Epithelial cell of prostate (primary cell): ENCODE measurements around the gene PRR5.

Experiments used
- DNase-seq: peaks from one replicate; pipeline ENCODE4 v3.0.0-alpha.2; 2011; ENCODE audit warnings: low read depth, low spot score
- H3K27ac ChIP-seq: fragments of 450-650 bp; 2 replicates; pipeline ENCODE4 v1.5.1; 2017; ENCODE audit warnings: mild to moderate bottlenecking

The PRR5 gene

DNA sequence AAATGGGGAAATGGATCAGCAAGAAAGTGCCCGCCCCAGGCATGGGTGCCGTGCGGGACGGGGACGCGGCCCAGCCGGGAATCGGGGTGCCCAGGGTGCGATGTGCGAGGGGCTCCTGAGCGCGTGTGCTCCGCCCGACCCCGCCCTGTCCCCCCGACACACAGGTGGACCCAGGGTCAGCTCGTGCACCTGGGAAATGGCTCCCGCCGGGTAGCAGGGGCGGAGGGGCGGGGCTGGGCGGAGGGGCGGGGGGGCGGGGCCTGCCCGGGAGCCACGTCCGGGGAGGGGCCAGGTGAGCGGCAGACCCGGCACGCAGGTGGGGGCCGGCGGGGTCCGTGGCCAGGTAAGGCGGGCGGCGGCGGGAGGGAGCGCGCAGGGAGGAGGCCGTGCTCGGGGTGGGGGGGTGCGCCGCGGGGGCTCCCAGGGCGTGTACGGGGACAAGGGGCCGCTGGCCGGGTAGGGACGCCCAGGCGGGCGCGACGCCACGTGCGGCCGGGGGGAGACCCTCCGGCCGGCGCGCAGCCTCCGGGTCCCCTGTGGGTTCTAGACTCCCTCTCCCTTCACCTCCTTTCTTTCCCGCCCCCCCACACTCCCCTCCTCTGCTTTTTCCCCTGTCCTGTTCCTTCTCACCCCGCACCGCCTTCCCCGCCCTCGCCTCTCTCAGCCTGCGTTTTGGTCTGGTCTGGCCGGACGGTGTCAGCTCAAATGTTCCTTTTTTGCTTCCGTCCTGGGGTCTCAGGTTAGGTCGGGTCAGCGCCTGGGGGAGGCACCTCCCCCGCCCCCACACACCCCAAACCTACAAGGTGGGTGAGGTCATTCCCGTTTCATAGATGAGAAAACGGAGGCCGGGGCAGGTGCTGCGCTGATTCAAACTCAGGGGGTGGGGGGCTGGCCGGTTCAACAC is 50.5 kb downstream of the PRR5 start, which contains the start of gene ARHGAP8:
Gene ARHGAP8, plus strand, starts transcription at position 291 of the 904 bp plus-strand sequence. CDS start 33,953 bp downstream, outside the sequence.
- no peak for DNase-seq
- H3K27ac ChIP-seq: peak within 1 kb of the TSS; percentile 70

DNA sequence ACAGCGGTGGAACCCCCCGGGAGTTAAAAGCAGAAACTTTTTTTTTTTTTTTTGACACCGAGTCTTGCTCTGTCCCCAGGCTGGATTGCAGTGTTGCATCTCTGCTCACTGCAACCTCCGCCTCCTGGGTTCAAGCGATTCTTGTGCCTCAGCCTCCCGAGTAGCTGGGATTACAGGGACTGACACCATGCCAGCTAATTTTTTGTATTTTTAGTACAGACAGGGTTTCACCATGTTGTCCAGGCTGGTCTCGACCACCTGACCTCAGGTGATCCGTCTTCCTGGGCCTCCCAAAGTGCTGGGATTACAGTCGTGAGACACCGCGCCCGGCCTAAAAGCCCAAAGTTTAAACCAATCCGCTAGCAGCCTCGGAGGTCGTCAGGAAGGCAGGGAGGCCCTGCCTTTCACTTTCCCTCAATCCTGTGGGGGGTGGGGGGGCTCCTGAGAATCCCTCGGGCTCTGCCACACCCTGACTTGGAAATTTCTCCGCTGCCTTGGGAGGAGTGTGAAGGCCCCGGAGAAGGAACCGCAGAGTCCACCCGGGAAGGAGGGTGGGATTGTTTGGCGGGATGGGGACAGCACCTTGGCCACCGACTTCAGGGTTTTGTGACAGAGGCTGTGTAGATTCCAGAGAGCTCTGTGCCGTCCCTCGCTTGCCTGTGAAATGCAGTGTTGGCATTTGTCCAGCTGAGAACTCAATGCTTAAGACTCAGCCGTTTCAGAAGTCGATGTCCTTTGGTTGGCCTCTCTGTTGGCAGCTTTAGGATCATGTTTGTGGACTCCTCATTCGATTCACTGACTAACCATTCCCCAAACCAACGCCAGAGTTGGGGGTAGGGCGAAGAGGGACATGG is 51.4 kb downstream of the PRR5 start:
- DNase-seq: peak; percentile 36
- H3K27ac ChIP-seq: peak overlapping the region; percentile 70

DNA sequence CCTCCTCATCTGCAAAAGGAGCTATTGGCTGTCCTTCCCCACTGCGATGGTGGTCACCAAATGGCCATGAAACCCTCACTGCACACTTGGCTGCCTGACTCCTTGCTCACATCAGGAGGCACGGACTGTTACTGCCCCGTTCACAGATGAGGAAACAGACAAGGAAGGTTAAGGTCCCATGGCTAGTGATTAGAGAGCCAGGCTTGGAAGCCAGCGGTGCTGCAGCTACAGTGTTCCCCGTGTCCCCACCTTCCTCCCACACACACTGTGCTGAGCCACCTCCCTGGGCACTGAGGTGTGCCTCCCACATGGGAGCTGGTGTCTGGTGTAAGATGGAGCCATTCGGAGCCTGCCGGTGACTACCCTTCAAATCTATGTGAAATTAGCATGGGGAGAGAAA is 53.0 kb downstream of the PRR5 start:
- no peak for DNase-seq
- H3K27ac ChIP-seq: peak overlapping the region; percentile 70

DNA sequence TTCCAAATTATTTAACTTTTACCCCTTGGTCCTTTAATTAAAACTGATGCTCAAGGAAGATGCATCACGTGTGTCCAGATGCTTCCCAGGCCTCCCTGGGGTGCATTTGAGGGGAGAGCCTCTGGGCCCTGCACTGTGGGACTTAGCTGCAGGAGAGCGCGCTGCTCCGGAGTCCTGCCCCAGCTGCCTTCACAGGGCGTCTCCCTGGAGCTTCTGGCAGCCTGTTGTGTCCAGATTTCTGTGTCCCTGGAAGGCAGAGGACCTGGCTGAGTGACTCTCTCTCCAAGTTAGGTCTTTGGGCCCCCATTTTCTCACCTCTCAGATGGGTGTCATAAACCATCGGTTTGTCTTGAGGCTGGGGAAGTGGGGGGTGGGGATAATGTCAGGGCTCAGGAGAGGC is 53.4 kb downstream of the PRR5 start:
- peak overlapping the region; percentile 70 for H3K27ac ChIP-seq
- DNase-seq: no peak

DNA sequence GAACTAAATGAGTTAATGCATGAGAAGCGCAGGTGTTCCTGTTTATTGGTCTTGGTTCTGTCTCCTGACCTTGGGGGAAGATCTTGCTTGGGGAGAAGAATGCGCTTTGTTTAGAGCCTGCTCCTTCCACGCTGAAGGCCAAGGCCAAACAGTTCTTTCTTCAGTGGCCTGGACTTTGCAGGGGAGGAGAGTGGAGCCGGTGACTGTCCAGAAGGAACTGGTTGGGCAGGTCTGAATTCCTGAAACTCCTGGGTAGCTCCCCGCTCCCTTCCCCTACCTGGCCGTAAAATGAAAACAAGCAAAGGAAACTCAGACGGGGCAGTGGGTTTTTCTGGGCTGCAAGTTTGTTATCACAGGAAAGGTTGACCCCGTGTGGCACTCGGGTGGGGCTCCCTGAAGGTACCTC is 54.0 kb downstream of the PRR5 start:
- DNase-seq: peak; percentile 54
- peak overlapping the region; percentile 70 for H3K27ac ChIP-seq

DNA sequence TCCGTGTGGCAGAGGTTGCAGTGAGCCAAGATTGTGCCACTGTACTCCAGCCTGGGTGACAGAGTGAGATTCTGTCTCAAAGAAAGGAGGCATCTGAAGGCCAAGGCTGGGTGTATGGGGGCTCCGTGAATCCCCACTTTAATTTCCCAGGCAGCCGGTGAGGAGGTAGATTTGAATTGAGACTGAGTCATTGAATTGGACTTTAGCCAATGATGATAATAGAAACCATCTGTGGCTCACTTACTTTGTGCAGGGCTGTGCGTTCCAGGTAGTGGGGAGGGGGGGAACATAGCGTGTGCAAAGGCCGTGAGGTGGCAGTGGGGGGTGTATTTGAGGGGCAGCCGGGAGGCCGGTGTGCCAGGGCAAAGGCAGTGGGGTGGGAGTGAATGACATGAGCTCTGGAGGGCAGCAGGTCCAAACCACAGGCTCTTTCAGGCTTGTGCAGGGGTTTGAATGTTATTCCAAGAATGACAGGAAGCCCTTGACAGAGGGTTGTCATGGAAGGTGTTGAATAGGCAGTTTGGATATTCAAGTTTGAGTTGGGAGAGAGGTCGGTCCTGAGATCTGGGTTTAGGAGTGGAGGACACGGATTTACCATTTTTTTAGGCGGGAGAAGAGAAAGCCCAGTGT is 56.5 kb downstream of the PRR5 start:
- DNase-seq: no peak
- H3K27ac ChIP-seq: no peak overlapping the region

DNA sequence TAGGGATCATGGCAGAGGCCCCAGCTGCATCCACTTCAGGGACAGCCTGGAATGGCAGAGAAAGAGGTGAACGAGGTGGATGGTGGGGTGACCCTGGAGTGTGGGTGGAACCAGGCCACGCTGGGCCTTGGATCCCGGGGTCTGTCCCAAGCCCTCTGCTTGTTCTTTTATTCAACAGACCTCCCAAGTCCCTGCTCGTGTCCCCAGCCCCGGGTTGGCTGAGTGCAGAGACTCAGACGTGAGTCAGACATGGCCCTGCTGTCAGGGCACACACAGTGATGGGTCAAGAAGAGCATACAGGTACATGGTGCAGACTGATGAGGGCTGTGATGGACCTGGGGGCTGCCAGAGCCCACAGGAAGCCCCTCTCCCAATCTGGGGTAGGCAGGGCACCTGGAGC is 57.0 kb downstream of the PRR5 start:
- no peak overlapping the region for H3K27ac ChIP-seq
- DNase-seq: no peak

DNA sequence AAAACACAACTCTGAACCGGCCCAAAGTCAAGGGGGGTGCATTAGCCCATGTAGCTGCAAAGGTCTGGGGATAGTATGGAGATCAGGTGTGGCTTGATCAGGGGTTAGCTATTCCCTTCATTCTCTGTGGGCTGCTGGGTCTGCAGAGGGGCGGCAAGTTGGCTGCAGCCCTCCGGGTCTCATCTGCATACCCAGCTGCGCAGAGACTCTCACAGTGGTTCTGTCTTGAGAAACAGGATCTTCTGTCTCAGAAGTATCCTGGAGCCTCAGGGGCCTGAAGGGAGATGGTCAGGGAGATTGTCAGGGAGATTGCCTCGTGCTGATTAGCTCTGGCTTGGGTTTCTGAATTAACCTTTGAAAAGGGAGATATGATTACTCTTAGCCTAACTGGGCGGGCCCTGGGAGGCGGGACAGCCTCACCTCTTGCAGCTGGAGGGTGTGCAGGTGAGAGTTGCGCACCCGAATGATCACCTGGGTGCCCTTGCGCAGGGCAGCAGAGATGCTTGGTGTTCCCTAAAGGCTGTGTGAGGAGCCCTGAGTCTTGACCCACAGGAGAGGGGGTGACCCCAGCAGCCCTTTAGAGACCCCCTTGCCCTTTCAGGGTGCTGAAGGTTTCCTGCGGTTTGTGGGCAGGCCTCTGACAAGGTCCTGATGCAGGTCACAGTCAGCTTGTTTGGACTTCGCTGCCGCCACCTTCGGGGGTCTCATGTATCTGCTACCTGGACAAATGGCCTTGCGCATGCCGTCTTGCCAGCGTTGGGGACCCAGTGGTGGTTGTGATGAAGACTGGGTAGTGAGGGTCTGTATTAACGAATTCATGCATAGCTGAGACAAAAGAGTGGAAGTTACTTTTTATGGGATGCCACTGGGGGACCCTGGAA is 57.7 kb downstream of the PRR5 start:
- H3K27ac ChIP-seq: no peak overlapping the region
- no peak for DNase-seq

DNA sequence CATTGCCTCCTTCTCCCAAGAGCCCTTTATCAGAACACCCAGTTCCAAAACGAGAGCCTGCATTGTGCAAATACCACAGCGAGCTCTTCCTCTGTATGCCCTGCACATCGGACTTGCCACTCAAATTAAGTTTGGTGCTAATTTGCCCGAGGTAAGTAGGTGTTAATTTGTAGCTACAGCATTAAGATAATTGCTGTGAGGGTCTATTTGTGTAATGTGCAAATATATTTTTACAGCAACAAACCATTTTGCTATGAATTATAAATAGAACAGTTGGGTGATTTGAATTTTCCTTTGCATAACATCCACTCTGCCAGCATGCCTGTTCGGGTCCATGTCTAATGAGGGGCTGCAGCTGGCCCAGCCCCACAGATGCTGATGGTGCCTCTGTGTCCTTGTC is 58.5 kb downstream of the PRR5 start:
- DNase-seq: no peak
- H3K27ac ChIP-seq: no peak overlapping the region

DNA sequence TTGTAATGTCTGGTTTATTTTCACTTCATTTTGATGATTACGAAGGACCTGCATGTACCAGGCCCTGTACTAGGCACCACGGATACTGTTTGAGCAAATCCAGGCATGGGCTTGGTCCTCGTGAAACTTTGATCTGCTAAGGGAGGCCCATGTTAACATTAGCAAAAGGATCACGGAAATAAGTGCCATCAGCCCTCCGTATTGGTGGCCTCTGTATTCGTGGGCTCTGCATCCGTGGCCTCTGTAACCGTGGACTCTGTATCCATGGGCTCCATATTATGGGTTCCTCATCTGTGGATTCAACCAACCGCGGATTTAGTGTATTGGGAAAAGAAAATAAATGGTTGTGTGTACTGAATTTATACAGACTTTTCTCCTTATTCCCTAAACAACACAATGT is 59.0 kb downstream of the PRR5 start:
- H3K27ac ChIP-seq: no peak overlapping the region

DNA sequence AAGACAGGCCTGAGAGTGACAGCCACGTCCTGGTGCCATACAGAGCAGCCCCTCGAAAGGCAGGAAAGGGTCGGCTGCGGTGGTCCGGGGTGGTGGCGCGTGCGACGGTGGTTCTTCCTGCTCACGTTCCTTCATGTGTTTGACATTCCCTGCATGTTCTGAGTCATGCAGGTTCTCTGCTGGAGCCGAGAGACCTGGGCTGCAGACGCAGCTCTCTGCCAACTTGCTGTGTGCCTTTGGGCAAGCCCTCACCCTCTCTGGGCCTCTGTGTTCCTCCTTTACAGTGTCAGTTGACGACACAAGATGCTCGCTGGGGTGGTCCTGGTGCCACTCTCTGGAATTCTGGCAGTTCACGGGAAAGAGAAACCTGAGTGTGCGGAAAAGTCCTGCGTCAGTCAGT is 62.4 kb downstream of the PRR5 start:
- DNase-seq: no peak
- no peak overlapping the region for H3K27ac ChIP-seq

More for the DNA sequence above, 59.0 kb downstream of the PRR5 start:
- no peak for DNase-seq

DNA sequence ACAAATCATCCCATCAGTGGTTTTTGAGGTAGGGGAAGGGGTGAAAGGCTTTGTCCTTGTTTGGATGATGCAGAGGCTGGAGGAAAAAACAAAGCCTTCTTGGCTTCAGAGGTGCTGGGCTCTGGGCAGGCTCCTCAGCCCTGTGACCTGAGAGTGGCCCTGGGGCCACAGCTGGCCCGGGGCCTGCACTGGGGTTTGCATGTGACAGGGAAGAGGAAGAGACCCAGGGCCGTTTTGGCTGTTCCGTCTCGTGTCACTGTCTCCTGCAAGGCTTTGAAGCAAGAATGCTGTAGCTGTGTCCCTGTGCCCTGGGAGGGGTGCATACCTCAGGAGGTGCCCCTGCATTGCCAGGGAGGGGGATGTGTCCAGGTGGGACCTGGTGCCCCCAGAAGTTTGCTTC is 63.0 kb downstream of the PRR5 start:
- H3K27ac ChIP-seq: no peak overlapping the region
- DNase-seq: no peak

DNA sequence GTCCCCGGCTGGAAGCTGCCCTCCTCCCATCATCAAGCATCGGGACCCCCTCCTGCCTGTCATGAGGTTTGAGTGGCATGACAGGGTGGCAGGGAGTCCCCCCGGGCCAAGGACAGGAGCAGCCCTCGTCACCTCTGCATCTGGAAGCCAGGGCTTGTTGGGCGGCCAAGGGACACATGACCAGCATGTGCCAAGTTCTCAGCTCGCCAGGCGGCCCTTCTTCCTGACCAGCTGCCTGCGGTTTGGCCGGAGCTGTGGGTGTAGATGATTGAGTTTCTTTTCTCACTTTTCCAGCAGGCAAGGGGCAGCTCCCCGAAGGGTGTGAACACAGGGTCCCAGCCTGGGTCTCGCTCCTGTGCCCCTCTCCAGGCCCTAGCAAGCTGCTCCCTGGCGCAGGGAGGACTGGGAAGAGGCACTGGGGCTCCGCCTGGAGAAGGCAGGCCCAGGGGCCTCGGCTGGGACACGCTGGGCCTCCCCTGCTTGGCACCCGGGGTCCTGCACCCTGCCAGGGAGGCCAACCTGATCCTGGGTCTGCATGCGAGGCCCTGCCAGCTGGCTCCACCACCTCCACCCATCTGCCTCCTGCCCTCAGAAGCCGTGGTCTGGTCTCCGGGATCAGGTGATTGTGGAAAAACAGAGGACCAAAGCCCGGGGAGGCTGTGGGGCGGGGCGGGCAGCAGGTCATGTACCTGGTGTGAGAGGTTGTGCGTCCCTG is 63.7 kb downstream of the PRR5 start:
- H3K27ac ChIP-seq: no peak overlapping the region
- no peak for DNase-seq

DNA sequence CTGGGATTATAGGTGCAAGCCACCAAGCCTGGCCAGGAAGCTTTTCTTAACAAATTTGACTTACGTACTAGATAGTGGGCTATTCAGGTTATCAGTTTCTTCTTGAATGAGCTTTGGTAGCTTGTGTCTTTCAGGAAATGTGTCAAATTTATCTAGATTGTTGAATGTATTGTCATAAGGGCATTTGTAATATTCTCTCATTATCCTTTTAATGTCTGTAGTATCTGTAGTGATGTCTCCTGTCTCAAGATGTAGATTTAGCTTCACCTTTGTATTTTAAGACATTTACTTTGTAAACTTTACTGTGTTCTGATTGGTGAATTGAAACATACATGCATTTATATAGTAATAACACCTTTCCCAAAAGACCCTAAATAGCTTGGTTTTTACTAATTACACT is 71.1 kb downstream of the PRR5 start:
- H3K27ac ChIP-seq: no peak overlapping the region
- DNase-seq: no peak

DNA sequence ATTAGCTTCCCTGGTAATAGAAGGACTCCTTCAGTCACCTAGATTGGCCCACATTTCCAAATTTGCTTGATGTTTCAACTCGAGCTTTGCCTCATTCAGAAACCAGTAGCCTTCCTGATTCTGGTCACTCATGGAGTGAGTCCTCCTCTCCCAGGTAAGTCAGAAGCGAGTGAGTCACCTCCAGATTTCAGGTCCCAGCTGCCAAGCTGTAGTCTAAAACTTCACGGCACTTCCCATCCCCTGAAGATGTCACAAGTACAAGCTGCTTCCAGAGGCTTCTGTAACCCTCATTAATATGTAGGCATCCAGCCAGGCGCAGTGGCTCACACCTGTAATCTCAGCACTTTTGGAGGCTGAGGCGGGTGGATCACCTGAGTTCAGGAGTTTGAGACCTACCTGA is 73.9 kb downstream of the PRR5 start:
- DNase-seq: no peak
- no peak overlapping the region for H3K27ac ChIP-seq

DNA sequence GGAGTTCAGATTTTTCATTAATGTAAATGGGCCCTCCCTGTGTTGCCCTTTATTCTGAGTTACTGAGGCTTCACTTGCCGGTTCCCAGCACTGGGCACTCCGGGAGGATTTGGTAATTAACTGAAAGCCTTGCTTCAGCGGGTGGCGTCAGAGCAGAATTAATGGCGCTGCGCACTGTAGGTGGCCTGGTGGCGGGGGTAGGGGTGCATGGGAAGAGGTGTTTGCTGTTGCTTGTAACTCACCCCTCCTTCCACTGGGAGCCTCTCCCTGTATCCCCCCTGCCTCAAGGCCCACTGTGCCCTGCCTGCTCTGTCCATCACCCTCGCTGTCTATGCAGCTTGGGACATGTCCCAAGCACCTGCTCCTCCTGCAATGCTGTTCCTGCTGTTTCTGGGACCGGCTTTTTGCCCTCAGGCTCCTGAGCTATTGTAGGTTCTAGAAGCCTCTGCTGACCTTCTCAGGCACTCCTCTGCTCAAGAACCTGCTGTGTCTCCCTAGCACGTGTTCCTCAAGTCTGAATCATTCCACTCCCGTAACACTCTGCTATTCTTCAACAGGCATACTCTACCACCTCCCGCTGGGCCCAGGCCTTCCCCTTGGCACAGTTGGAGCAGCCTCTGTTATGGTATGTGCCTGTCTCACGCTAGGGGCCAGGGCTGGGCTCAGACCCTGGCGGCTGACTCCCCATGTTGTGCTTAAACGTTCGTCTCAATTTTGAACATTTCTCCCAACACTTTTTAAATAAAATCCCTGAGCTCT is 74.8 kb downstream of the PRR5 start:
- no peak for DNase-seq

DNA sequence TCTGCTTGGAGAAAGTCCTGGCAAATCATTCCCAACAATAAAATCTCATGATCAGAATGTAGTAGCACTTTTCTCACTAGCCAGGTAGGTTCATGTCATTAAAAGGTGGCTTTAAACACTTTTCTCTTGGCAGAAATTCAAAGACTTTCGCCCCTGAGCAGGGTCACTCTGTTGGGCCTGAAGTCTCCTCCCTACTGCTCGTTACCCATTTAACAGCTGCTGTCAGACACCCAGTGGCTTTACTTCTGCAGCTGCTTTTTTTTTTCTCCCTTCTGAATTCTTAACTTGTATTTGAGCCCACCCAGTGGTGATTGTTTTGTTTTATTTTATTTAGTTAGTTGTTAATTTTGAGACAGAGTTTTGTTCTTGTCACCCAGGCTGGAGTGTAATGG is 75.4 kb downstream of the PRR5 start:
- DNase-seq: no peak

More for the DNA sequence above, 74.8 kb downstream of the PRR5 start:
- H3K27ac ChIP-seq: no peak overlapping the region

DNA sequence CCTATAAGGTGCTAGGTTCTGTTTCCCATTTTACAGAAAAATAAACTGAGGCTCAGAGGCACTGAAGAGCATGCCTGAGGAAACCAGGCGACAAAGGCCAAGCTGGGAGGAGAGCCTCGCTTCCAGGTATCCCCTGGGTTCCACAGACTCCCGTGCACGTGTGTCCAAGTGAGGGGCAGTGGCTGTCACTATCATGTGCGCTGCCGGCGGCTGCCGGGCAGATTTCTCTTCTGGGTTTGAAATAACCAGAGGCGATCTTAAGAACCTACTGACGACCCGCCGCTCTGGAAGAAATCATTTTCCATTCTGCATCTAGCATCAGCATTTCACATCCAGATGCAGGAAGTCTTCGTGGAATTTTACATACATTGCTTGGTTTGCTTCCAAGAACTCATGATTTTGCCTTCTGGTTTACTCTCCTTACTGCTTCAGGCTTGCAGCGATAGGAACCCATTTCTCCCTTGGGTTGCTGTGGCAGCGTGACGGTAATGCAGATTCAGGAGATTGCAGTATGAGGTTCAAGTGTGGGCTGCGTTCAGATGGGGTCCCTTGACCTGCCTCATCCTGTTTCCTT is 79.0 kb downstream of the PRR5 start:
- no peak for DNase-seq
- no peak overlapping the region for H3K27ac ChIP-seq

More for the DNA sequence above, 75.4 kb downstream of the PRR5 start:
- no peak overlapping the region for H3K27ac ChIP-seq
